CD4-positive, alpha-beta T cell treated with Interferon alpha-2 for 1 hour (primary cell): ENCODE results near the gene EPHA2.
A peak's percentile ranks its signal among the peaks of the same experiment; 100 is the strongest.

Experiments
- DNase-seq, 2 donors: peaks; one replicate each; pipeline ENCODE4 v3.0.0-alpha.2; 2020 to 2022

EPHA2 gene

GRCh38 chr1:16133007-16133961 lies 22.6 kb downstream of the EPHA2 start:
- DNase-seq: no peak

GRCh38 chr1:16132325-16132785 lies 23.5 kb downstream of the EPHA2 start:
- DNase-seq: no peak

GRCh38 chr1:16131636-16132324 lies 24.1 kb downstream of the EPHA2 start:
- no peak for DNase-seq

GRCh38 chr1:16130827-16131226 lies 25.0 kb downstream of the EPHA2 start:
- DNase-seq: no peak

GRCh38 chr1:16129921-16130543 lies 25.8 kb downstream of the EPHA2 start:
- DNase-seq: no peak

- no peak for DNase-seq
Measured at GRCh38 chr1:16129316-16129715, 26.6 kb downstream of the EPHA2 start.

GRCh38 chr1:16128338-16128741 lies 27.5 kb downstream of the EPHA2 start:
- DNase-seq: no peak

GRCh38 chr1:16127676-16128337 lies 28.1 kb downstream of the EPHA2 start:
- DNase-seq: no peak

GRCh38 chr1:16126743-16127515 lies 28.9 kb downstream of the EPHA2 start:
- no peak for DNase-seq

- DNase-seq: no peak
Measured at GRCh38 chr1:16126160-16126559, 29.7 kb downstream of the EPHA2 start.

- no peak for DNase-seq
Measured at GRCh38 chr1:16125483-16125882, 30.4 kb downstream of the EPHA2 start.

- DNase-seq: no peak
Measured at GRCh38 chr1:16125088-16125470, 30.8 kb downstream of the EPHA2 start.

GRCh38 chr1:16124377-16125087 lies 31.3 kb downstream of the EPHA2 start:
- no peak for DNase-seq

- DNase-seq: peak in 1 of 2 donors; percentile 42
Measured at GRCh38 chr1:16122916-16123315, 33.0 kb downstream of the EPHA2 start.

GRCh38 chr1:16122350-16122881 lies 33.5 kb downstream of the EPHA2 start:
- DNase-seq: no peak

- no peak for DNase-seq
Measured at GRCh38 chr1:16120940-16121410, 34.9 kb downstream of the EPHA2 start.

- DNase-seq: no peak
Measured at GRCh38 chr1:16120407-16120806, 35.5 kb downstream of the EPHA2 start.

- DNase-seq: no peak
Measured at GRCh38 chr1:16119926-16120325, 35.9 kb downstream of the EPHA2 start.

- no peak for DNase-seq
Measured at GRCh38 chr1:16119504-16119903, 36.4 kb downstream of the EPHA2 start.

- no peak for DNase-seq
Measured at GRCh38 chr1:16118706-16119105, 37.2 kb downstream of the EPHA2 start.

GRCh38 chr1:16117936-16118335 lies 37.9 kb downstream of the EPHA2 start:
- no peak for DNase-seq
